GM12878 (cell line): ENCODE measurements around the gene VAC14. TPM values are rescaled to one million over a fixed set of nuclear protein-coding genes. Genes with fewer than 3 reads are reported as not detected.

Experiments used
- BCL11A ChIP-seq: IDR thresholded peaks from 2 replicates; pipeline ENCODE4 v1.6.1; 2011; ENCODE audit warnings: low read depth, low read length
- EGR1 ChIP-seq, 2 experiments: IDR thresholded peaks; 1 replicate in 1 of 2; 2 replicates in 1 of 2; pipeline ENCODE4 v1.6.1; 2011 to 2012; ENCODE audit warnings: low read depth in 2 of 2, low read length in 2 of 2, borderline replicate concordance in 1 of 2, mild to moderate bottlenecking in 1 of 2, moderate library complexity in 1 of 2
- FOXK2 ChIP-seq: fragments of 450-650 bp; IDR thresholded peaks from 2 replicates; pipeline ENCODE4 v1.6.1; 2017; ENCODE audit warnings: mild to moderate bottlenecking, moderate library complexity
- HCFC1 ChIP-seq: fragments of 150-350 bp; IDR thresholded peaks from 2 replicates; pipeline ENCODE4 v1.6.1; 2014; ENCODE audit warnings: low read length
- HDAC2 ChIP-seq: fragments of 200-600 bp; sonication (generic); IDR thresholded peaks from 2 replicates; pipeline ENCODE4 v1.6.1; 2017
- HDAC6 ChIP-seq: fragments of 200-600 bp; sonication (generic); IDR thresholded peaks from one replicate; pipeline ENCODE4 v1.8.0; 2017; ENCODE audit warnings: antibody characterized with exemption; ENCODE audit not compliant: unreplicated experiment
- IRF4 ChIP-seq: IDR thresholded peaks from 2 replicates; pipeline ENCODE4 v1.6.1; 2011; ENCODE audit warnings: low read depth, low read length
- JUNB ChIP-seq: IDR thresholded peaks from 2 replicates; pipeline ENCODE4 v1.6.1; 2016; ENCODE audit warnings: antibody characterized with exemption, mild to moderate bottlenecking
- LARP7 ChIP-seq: fragments of 450-650 bp; IDR thresholded peaks from 2 replicates; pipeline ENCODE4 v1.6.1; 2017; ENCODE audit warnings: mild to moderate bottlenecking
- MTA3 ChIP-seq: IDR thresholded peaks from 2 replicates; pipeline ENCODE4 v1.6.1; 2012; ENCODE audit warnings: low read length, inconsistent platforms, borderline replicate concordance
- NFIC ChIP-seq: IDR thresholded peaks from 2 replicates; pipeline ENCODE4 v1.6.1; 2012; ENCODE audit warnings: low read depth, mild to moderate bottlenecking, inconsistent platforms, low read length, moderate library complexity
- NFXL1 ChIP-seq: fragments of 450-650 bp; IDR thresholded peaks from 2 replicates; pipeline ENCODE4 v1.6.1; 2017; ENCODE audit warnings: antibody characterized with exemption, mild to moderate bottlenecking, borderline replicate concordance
- POLR2A ChIP-seq: IDR thresholded peaks from 2 replicates; pipeline ENCODE4 v1.6.1; 2011; ENCODE audit warnings: low read depth, mild to moderate bottlenecking, low read length
- POLR2AphosphoS5 ChIP-seq: IDR thresholded peaks from 2 replicates; pipeline ENCODE4 v1.6.1; 2011; ENCODE audit warnings: mild to moderate bottlenecking, low read length, inconsistent platforms
- RB1 ChIP-seq: fragments of 450-650 bp; formaldehyde crosslinking; IDR thresholded peaks from 2 replicates; pipeline ENCODE4 v1.6.1; 2017; ENCODE audit warnings: mild to moderate bottlenecking, borderline replicate concordance
- RUNX3 ChIP-seq: IDR thresholded peaks from 2 replicates; pipeline ENCODE4 v1.6.1; 2012; ENCODE audit warnings: low read length, inconsistent platforms
- SUZ12 ChIP-seq: fragments of 200-600 bp; sonication (generic); IDR thresholded peaks from one replicate; pipeline ENCODE4 v1.6.1; 2018; ENCODE audit warnings: antibody characterized with exemption, mild to moderate bottlenecking; ENCODE audit not compliant: unreplicated experiment
- TAF1 ChIP-seq: IDR thresholded peaks from 2 replicates; pipeline ENCODE4 v1.6.1; 2011; ENCODE audit warnings: mild to moderate bottlenecking, low read depth, low read length, borderline replicate concordance
- TCF12 ChIP-seq: IDR thresholded peaks from 2 replicates; pipeline ENCODE4 v1.6.1; 2011; ENCODE audit warnings: low read depth, mild to moderate bottlenecking, low read length
- ZBED1 ChIP-seq: IDR thresholded peaks from 2 replicates; pipeline ENCODE4 v1.6.1; 2016; ENCODE audit warnings: borderline replicate concordance
- ZNF217 ChIP-seq: fragments of 450-650 bp; IDR thresholded peaks from 2 replicates; pipeline ENCODE4 v1.6.1; 2017; ENCODE audit warnings: antibody characterized with exemption, mild to moderate bottlenecking
- polyA plus RNA-seq, 11 experiments: library from polyadenylated mRNA; depleted of rRNA in 4 of 11; unstranded in 6 of 11; stranded (reverse) in 5 of 11; fragments of >200 nt; fragmentation: Nextera tagmentation in 4 of 11; fragmentation: Illumina TruSeq in 1 of 11; extraction: Ambion mirVana in 4 of 11; extraction: Trizol in 1 of 11; gene quantifications; 1 replicate in 1 of 11; 2 replicates in 10 of 11; pipeline versions ENCODE4 v1.2.1 to v1.2.3, GENCODE V29; 2011 to 2016; ENCODE audit warnings: inconsistent platforms in 2 of 11, missing spikeins in 2 of 11, low read depth in 1 of 11
- total RNA-seq, 4 experiments: library from RNA; depleted of rRNA in 3 of 4; stranded (reverse); fragments of >200 nt in 3 of 4; fragmentation: Illumina TruSeq in 1 of 4; extraction: Trizol in 1 of 4; gene quantifications; 2 replicates each; pipeline versions ENCODE4 v1.2.1 to v1.2.3, GENCODE V29; 2013 to 2021
- TF ChIP-seq, protein P1 (sequence below): fragments of 450-650 bp; IDR thresholded peaks from 2 replicates; pipeline ENCODE4 v1.6.1; 2018; ENCODE audit warnings: borderline replicate concordance, mild to moderate bottlenecking; ENCODE audit not compliant: partially characterized antibody
- TF ChIP-seq, protein P2 (sequence below): IDR thresholded peaks from 2 replicates; pipeline ENCODE4 v1.6.1; 2012; ENCODE audit warnings: low read depth, low read length, improper control_type of control experiment
- TF ChIP-seq, protein P3 (sequence below): fragments of 450-650 bp; IDR thresholded peaks from 2 replicates; pipeline ENCODE4 v1.6.1; 2014; ENCODE audit warnings: mild to moderate bottlenecking
- TF ChIP-seq, protein P4 (sequence below): fragments of 450-650 bp; IDR thresholded peaks from 2 replicates; pipeline ENCODE4 v1.6.1; 2016; ENCODE audit warnings: mild to moderate bottlenecking
- TF ChIP-seq, protein P5 (sequence below): IDR thresholded peaks from 2 replicates; pipeline ENCODE4 v1.6.1; 2011; ENCODE audit warnings: low read depth, low read length, improper control_type of control experiment, borderline replicate concordance

Gene VAC14
- total and polyA plus RNA-seq, 10 of the 15 experiments (the other 5 are each of a cell fraction or from before 2014, with no cell fraction given): 1.3 to 45.5 (median 25.5) TPM

DNA sequence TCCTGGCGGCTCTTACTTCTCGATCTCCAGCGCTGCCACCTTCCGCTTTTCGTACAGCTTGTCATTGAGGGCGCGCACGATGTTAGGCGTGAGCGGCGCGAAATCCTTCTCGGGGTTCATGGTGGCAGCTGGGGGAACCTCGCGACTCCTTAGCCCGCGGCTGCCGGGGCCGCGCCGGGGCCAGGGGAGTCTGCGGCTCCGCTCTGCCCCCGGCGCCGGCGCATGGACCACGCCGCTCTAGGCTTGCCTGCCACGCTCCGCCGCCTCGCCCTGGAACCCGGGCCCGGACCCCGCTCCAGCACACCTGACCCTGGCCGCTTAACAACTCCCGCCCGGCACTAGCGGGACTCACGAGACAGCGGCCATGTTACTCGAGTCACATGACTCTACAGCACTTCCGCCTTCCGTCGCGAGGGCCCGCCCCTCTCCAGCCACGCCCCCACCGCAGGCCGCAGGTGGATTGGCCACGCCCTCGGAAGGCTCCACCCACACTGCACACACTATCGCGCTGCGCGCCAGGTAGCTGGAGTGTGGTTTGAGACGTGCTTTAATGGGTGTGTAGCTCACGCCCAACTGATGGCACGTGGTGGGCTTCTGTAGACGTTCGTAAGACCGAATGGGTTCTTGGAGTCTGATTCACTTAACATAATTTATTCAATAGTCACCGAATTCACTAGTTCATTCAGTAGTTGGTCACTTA lies at the start of gene VAC14 (continued):
- TF ChIP-seq, protein P1, sequence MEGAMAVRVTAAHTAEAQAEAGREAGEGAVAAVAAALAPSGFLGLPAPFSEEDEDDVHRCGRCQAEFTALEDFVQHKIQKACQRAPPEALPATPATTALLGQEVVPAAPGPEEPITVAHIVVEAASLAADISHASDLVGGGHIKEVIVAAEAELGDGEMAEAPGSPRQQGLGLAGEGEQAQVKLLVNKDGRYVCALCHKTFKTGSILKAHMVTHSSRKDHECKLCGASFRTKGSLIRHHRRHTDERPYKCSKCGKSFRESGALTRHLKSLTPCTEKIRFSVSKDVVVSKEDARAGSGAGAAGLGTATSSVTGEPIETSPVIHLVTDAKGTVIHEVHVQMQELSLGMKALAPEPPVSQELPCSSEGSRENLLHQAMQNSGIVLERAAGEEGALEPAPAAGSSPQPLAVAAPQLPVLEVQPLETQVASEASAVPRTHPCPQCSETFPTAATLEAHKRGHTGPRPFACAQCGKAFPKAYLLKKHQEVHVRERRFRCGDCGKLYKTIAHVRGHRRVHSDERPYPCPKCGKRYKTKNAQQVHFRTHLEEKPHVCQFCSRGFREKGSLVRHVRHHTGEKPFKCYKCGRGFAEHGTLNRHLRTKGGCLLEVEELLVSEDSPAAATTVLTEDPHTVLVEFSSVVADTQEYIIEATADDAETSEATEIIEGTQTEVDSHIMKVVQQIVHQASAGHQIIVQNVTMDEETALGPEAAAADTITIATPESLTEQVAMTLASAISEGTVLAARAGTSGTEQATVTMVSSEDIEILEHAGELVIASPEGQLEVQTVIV: peak; percentile 75
- TF ChIP-seq EGR1 (IDR thresholded peaks at IDR 0.05; ENCODE audit: borderline replicate concordance in 1 of 2, low read depth in 2 of 2, low read length in 2 of 2): peak in 1 of 2 experiments; percentile 30; a peak in 1 of 3 replicates
- TF ChIP-seq, protein P2, sequence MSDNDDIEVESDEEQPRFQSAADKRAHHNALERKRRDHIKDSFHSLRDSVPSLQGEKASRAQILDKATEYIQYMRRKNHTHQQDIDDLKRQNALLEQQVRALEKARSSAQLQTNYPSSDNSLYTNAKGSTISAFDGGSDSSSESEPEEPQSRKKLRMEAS: peak; percentile 88
- TF ChIP-seq POLR2AphosphoS5: peak; percentile 88
- TF ChIP-seq HCFC1: peak; percentile 68
- TF ChIP-seq ZNF217: 0 out of 2 replicates have a peak, but pooled peaks have one; percentile 45
- TF ChIP-seq SUZ12: no peak
- TF ChIP-seq, protein P3, sequence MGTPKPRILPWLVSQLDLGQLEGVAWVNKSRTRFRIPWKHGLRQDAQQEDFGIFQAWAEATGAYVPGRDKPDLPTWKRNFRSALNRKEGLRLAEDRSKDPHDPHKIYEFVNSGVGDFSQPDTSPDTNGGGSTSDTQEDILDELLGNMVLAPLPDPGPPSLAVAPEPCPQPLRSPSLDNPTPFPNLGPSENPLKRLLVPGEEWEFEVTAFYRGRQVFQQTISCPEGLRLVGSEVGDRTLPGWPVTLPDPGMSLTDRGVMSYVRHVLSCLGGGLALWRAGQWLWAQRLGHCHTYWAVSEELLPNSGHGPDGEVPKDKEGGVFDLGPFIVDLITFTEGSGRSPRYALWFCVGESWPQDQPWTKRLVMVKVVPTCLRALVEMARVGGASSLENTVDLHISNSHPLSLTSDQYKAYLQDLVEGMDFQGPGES: 0 out of 2 replicates have a peak, but pooled peaks have one; percentile 13
- TF ChIP-seq MTA3: no peak
- TF ChIP-seq IRF4: no peak
- TF ChIP-seq JUNB: no peak
- no peak for TF ChIP-seq HDAC6
- peak; percentile 48 for TF ChIP-seq RUNX3
- TF ChIP-seq RB1: 0 out of 2 replicates have a peak, but pooled peaks have one; percentile 59
- peak; percentile 97 for TF ChIP-seq POLR2A
- TF ChIP-seq TAF1: peak; percentile 83
- TF ChIP-seq BCL11A: no peak
- TF ChIP-seq, protein P4, sequence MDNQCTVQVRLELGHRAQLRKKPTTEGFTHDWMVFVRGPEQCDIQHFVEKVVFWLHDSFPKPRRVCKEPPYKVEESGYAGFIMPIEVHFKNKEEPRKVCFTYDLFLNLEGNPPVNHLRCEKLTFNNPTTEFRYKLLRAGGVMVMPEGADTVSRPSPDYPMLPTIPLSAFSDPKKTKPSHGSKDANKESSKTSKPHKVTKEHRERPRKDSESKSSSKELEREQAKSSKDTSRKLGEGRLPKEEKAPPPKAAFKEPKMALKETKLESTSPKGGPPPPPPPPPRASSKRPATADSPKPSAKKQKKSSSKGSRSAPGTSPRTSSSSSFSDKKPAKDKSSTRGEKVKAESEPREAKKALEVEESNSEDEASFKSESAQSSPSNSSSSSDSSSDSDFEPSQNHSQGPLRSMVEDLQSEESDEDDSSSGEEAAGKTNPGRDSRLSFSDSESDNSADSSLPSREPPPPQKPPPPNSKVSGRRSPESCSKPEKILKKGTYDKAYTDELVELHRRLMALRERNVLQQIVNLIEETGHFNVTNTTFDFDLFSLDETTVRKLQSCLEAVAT: 0 out of 2 replicates have a peak, but pooled peaks have one; percentile 20
- TF ChIP-seq FOXK2: peak; percentile 65; the same call in 1 of the 2 replicates
- TF ChIP-seq LARP7: peak; percentile 90
- no peak for TF ChIP-seq NFIC
- TF ChIP-seq TCF12: no peak
- TF ChIP-seq NFXL1: 0 out of 2 replicates have a peak, but pooled peaks have one; percentile 32
- TF ChIP-seq HDAC2: no peak
- no peak for TF ChIP-seq ZBED1
- TF ChIP-seq, protein P5, sequence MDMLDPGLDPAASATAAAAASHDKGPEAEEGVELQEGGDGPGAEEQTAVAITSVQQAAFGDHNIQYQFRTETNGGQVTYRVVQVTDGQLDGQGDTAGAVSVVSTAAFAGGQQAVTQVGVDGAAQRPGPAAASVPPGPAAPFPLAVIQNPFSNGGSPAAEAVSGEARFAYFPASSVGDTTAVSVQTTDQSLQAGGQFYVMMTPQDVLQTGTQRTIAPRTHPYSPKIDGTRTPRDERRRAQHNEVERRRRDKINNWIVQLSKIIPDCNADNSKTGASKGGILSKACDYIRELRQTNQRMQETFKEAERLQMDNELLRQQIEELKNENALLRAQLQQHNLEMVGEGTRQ: peak; percentile 82
